KMS-11 (cell line): ENCODE measurements around the gene TMLHE.

Experiments used
- H2AFZ ChIP-seq: fragments of 200-600 bp; sonication (generic); 2 replicates; pipeline ENCODE4 v1.6.1; 2016; ENCODE audit warnings: antibody characterized with exemption, mixed run types, low read depth
- H3K27ac ChIP-seq: fragments of 200-600 bp; sonication (generic); 2 replicates; pipeline ENCODE4 v1.6.1; 2016; ENCODE audit warnings: mild to moderate bottlenecking, mixed run types
- H3K27me3 ChIP-seq: fragments of 200-600 bp; sonication (generic); 2 replicates; pipeline ENCODE4 v1.6.1; 2017; ENCODE audit warnings: mild to moderate bottlenecking, low read depth, mixed run types, moderate library complexity; ENCODE audit not compliant: insufficient read depth
- H3K36me3 ChIP-seq: fragments of 200-600 bp; sonication (generic); 2 replicates; pipeline ENCODE4 v1.6.1; 2017; ENCODE audit warnings: mild to moderate bottlenecking, mixed run types; ENCODE audit not compliant: insufficient read depth
- H3K4me1 ChIP-seq: fragments of 200-600 bp; sonication (generic); 2 replicates; pipeline ENCODE4 v1.6.1; 2016; ENCODE audit warnings: mild to moderate bottlenecking, low read depth, mixed run types; ENCODE audit not compliant: poor library complexity, severe bottlenecking
- H3K4me2 ChIP-seq: fragments of 200-600 bp; sonication (generic); 2 replicates; pipeline ENCODE4 v1.7.0; 2016; ENCODE audit warnings: mild to moderate bottlenecking, mixed run types
- H3K4me3 ChIP-seq: fragments of 200-600 bp; sonication (generic); IDR thresholded peaks from 2 replicates; pipeline ENCODE4 v1.6.1; 2017; ENCODE audit warnings: low read depth, low read length, mixed read lengths; ENCODE audit not compliant: insufficient read depth
- H3K79me2 ChIP-seq: fragments of 200-600 bp; sonication (generic); 2 replicates; pipeline ENCODE4 v1.6.1; 2016; ENCODE audit warnings: low read depth, mixed run types; ENCODE audit not compliant: insufficient read depth
- H3K9ac ChIP-seq: fragments of 200-600 bp; sonication (generic); 2 replicates; pipeline ENCODE4 v1.6.1; 2016; ENCODE audit warnings: mild to moderate bottlenecking, mixed run types
- H4K20me1 ChIP-seq: fragments of 200-600 bp; sonication (generic); 2 replicates; pipeline ENCODE4 v1.6.1; 2016; ENCODE audit warnings: mild to moderate bottlenecking, mixed run types; ENCODE audit not compliant: insufficient read depth
- CTCF ChIP-seq: fragments of 200-600 bp; sonication (generic); conservative IDR thresholded peaks from 2 replicates; pipeline ENCODE4 v1.6.1; 2017; ENCODE audit warnings: low read depth, mild to moderate bottlenecking, antibody characterized with exemption, low read length, moderate library complexity, mixed read lengths

TMLHE gene

GRCh38 chrX:155613927-155614559 lies 1.3 kb upstream of the TMLHE start:
- no peak for TF ChIP-seq CTCF
- Histone ChIP-seq H2AFZ (no peak overlapping the region), H4K20me1 (no peaks in the 10 kb centered on the region), H3K79me2 (peaks cover 4% of the 10 kb centered on the region; the same call in 1 of the 2 replicates), H3K4me1 (peaks cover 3% of the 10 kb centered on the region), H3K9ac (no peak overlapping the region), H3K27me3 (no peaks in the 10 kb centered on the region), H3K36me3 (no peaks in the 10 kb centered on the region), H3K27ac (no peak overlapping the region), H3K4me2 (no peak overlapping the region), H3K4me3 (no peak overlapping the region)

- no peaks in the 10 kb centered on the region for H4K20me1 ChIP-seq
- H3K79me2 ChIP-seq, result peaks cover 4% of the 10 kb centered on the region; the same call in 1 of the 2 replicates
- H2AFZ ChIP-seq, result no peak overlapping the region
- no peaks in the 10 kb centered on the region for H3K36me3 ChIP-seq
- peaks cover 3% of the 10 kb centered on the region for H3K4me1 ChIP-seq
- TF ChIP-seq CTCF, result no peak
- H3K4me3 ChIP-seq, result no peak overlapping the region
- H3K27me3 ChIP-seq, result no peaks in the 10 kb centered on the region
- no peak overlapping the region for H3K27ac ChIP-seq
- peak overlapping the region; percentile 61 for H3K4me2 ChIP-seq
- peak overlapping the region; percentile 89; the same call in 1 of the 2 replicates for H3K9ac ChIP-seq
Measured at GRCh38 chrX:155611302-155611701, 1.4 kb downstream of the TMLHE start.

- Histone ChIP-seq H3K27ac (no peak overlapping the region), H3K79me2 (no peaks in the 10 kb centered on the region), H4K20me1 (no peaks in the 10 kb centered on the region), H3K27me3 (no peaks in the 10 kb centered on the region), H3K4me2 (no peak overlapping the region), H3K4me1 (no peaks in the 10 kb centered on the region), H3K9ac (no peak overlapping the region), H3K36me3 (no peaks in the 10 kb centered on the region), H3K4me3 (no peak overlapping the region), H2AFZ (no peak overlapping the region)
- no peak for TF ChIP-seq CTCF
Measured at GRCh38 chrX:155592981-155593380, 19.8 kb downstream of the TMLHE start.

- H3K27ac ChIP-seq, result no peak overlapping the region
- no peak overlapping the region for H2AFZ ChIP-seq
- H3K79me2 ChIP-seq, result no peaks in the 10 kb centered on the region
- H3K36me3 ChIP-seq, result no peaks in the 10 kb centered on the region
- no peak for TF ChIP-seq CTCF
- H3K4me2 ChIP-seq, result no peak overlapping the region
- H4K20me1 ChIP-seq, result no peaks in the 10 kb centered on the region
- H3K4me3 ChIP-seq, result no peak overlapping the region
- no peaks in the 10 kb centered on the region for H3K4me1 ChIP-seq
- H3K9ac ChIP-seq, result no peak overlapping the region
- no peaks in the 10 kb centered on the region for H3K27me3 ChIP-seq
Measured at GRCh38 chrX:155592331-155592730, 20.4 kb downstream of the TMLHE start.
